Kidney epithelial cell (primary cell): ENCODE results near the gene SCLY. TPM values are rescaled to one million over a fixed set of nuclear protein-coding genes. Genes with fewer than 3 reads are reported as not detected.

Experiments used
- DNase-seq: peaks from one replicate; pipeline ENCODE4 v3.0.0-alpha.2; 2010; ENCODE audit warnings: low read depth
- H3K27me3 ChIP-seq: 2 replicates; pipeline ENCODE4 v1.6.0; 2011; ENCODE audit warnings: low read length; ENCODE audit not compliant: control insufficient read depth, insufficient read depth
- H3K36me3 ChIP-seq: 2 replicates; pipeline ENCODE4 v1.5.1; 2011; ENCODE audit warnings: low read length; ENCODE audit not compliant: control insufficient read depth, insufficient read depth
- H3K4me3 ChIP-seq: 2 replicates; pipeline ENCODE4 v1.5.1; 2011; ENCODE audit warnings: low read depth, mild to moderate bottlenecking, control low read depth, low read length
- CTCF ChIP-seq: IDR thresholded peaks from 2 replicates; pipeline ENCODE4 v1.5.1; 2011; ENCODE audit warnings: mild to moderate bottlenecking, moderate library complexity, low read length, control low read depth, inconsistent platforms; ENCODE audit not compliant: insufficient read depth, poor library complexity, severe bottlenecking
- total RNA-seq: library from RNA; depleted of rRNA; stranded (reverse); fragments of >200 nt; gene quantifications from 2 replicates; pipeline ENCODE4 v1.2.3, GENCODE V29; 2015

Gene SCLY
- total RNA-seq, 1 donor from 2014 or later: 32.1 TPM

- TF ChIP-seq CTCF: no peak
- H3K36me3 ChIP-seq: peaks cover 4% of the 10 kb centered on the region
- no peaks in the 10 kb centered on the region for H3K27me3 ChIP-seq
- DNase-seq: no peak
- no peak overlapping the region for H3K4me3 ChIP-seq
These were observed 18.7 kb upstream of the SCLY start for GRCh38 chr2:238042090-238042489.

GRCh38 chr2:238042849-238043584 is 17.8 kb upstream of the SCLY start:
- TF ChIP-seq CTCF: no peak
- DNase-seq: no peak
- Histone ChIP-seq H3K4me3 (no peak overlapping the region), H3K27me3 (no peaks in the 10 kb centered on the region), H3K36me3 (peaks cover 4% of the 10 kb centered on the region)

- no peak for DNase-seq
- TF ChIP-seq CTCF: no peak
- H3K36me3 ChIP-seq: peaks cover 4% of the 10 kb centered on the region
- no peaks in the 10 kb centered on the region for H3K27me3 ChIP-seq
- H3K4me3 ChIP-seq: no peak overlapping the region
These were observed 16.9 kb upstream of the SCLY start for GRCh38 chr2:238043851-238044250.

GRCh38 chr2:238045575-238045974 is 15.2 kb upstream of the SCLY start:
- no peak for DNase-seq
- no peak overlapping the region for H3K4me3 ChIP-seq
- TF ChIP-seq CTCF: no peak
- H3K27me3 ChIP-seq: no peaks in the 10 kb centered on the region
- H3K36me3 ChIP-seq: peaks cover 4% of the 10 kb centered on the region

GRCh38 chr2:238046725-238047270 is 14.0 kb upstream of the SCLY start:
- peaks cover 4% of the 10 kb centered on the region for H3K36me3 ChIP-seq
- no peak for DNase-seq
- no peaks in the 10 kb centered on the region for H3K27me3 ChIP-seq
- no peak overlapping the region for H3K4me3 ChIP-seq
- no peak for TF ChIP-seq CTCF

GRCh38 chr2:238053191-238053776 is 7.5 kb upstream of the SCLY start:
- DNase-seq: no peak
- Histone ChIP-seq H3K36me3 (no peaks in the 10 kb centered on the region), H3K27me3 (no peaks in the 10 kb centered on the region), H3K4me3 (no peak overlapping the region)
- TF ChIP-seq CTCF: no peak
